Measurements from ENCODE around the gene CDH5.

DNA sequence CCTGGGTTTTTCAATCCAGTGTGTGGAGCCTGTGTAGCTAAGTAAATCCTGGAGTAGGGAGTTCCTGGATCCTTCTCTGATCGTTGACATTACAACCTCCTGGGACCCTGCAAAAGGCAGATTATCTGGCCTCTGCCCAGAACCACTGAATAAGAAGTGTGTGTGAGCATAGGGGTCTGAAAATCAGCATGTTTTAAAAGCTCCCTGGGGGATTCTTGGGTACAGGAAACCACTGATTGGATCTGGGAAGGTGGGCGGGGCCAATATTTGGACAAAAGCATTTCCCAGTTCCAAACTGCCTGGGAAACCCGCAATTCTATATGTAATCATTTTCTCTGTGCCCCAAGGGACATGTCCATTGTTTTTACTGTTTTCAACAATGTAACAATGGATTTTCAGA lies 33.4 kb downstream of the CDH5 start:
- TF ChIP-seq, protein P1, sequence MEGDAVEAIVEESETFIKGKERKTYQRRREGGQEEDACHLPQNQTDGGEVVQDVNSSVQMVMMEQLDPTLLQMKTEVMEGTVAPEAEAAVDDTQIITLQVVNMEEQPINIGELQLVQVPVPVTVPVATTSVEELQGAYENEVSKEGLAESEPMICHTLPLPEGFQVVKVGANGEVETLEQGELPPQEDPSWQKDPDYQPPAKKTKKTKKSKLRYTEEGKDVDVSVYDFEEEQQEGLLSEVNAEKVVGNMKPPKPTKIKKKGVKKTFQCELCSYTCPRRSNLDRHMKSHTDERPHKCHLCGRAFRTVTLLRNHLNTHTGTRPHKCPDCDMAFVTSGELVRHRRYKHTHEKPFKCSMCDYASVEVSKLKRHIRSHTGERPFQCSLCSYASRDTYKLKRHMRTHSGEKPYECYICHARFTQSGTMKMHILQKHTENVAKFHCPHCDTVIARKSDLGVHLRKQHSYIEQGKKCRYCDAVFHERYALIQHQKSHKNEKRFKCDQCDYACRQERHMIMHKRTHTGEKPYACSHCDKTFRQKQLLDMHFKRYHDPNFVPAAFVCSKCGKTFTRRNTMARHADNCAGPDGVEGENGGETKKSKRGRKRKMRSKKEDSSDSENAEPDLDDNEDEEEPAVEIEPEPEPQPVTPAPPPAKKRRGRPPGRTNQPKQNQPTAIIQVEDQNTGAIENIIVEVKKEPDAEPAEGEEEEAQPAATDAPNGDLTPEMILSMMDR (IDR thresholded peaks at IDR 0.05; ENCODE audit: low read length): no peak
- TF ChIP-seq EZH2 (IDR thresholded peaks at IDR 0.05; ENCODE audit: borderline replicate concordance, low read length): no peak

All from OCI-LY1 (cell line).